ENCODE results near the gene AFF3. TPM values are rescaled to one million over a fixed set of nuclear protein-coding genes. Genes with fewer than 3 reads are reported as not detected.

Gene AFF3
- total and polyA plus RNA-seq, 2 of the 4 experiments (the other 2 are of a cell fraction) = 12.9 to 14.3 TPM

- Histone ChIP-seq H2BK5ac (ENCODE audit: low read depth, low read length, poor library complexity, severe bottlenecking) (peak overlapping the region; percentile 81), H3K27ac (ENCODE audit: insufficient read depth, low read length) (peak overlapping the region; percentile 88; the same call in 1 of the 2 replicates), H3K9me3 (ENCODE audit: control insufficient read depth, insufficient read depth, low read length) (no peaks in the 10 kb centered on the region), H2BK20ac (ENCODE audit: low read depth, low read length) (peak overlapping the region; percentile 88), H4K20me1 (ENCODE audit: insufficient read depth, low read length) (no peaks in the 10 kb centered on the region), H3K27me3 (ENCODE audit: control insufficient read depth, insufficient read depth, low read length) (no peaks in the 10 kb centered on the region), H4K8ac (ENCODE audit: low read depth in 2 of 2, low read length in 2 of 2) (peak overlapping the region; percentile 84 to 88), H2AFZ (replicated peaks; ENCODE audit: low read length, poor library complexity) (peak overlapping the region; percentile 8), H3K4me1 (ENCODE audit: control insufficient read depth, insufficient read depth, low read length) (peaks cover 17% of the 10 kb centered on the region), H3K18ac (ENCODE audit: low read depth, low read length) (peak overlapping the region; percentile 83), H4K5ac (ENCODE audit: low read depth, low read length) (peak overlapping the region; percentile 94), H3K4ac (ENCODE audit: low read depth, low read length) (peak overlapping the region; percentile 89), H3K23ac (ENCODE audit: low read depth, low read length) (peak overlapping the region; percentile 43; the same call in 1 of the 2 replicates), H3K4me2 (ENCODE audit: low read depth, low read length) (no peak overlapping the region), H3K79me1 (ENCODE audit: low read depth in 1 of 2, low read length in 2 of 2) (peaks cover 47 to 73% of the 10 kb centered on the region in 2 experiments), H2BK15ac (ENCODE audit: low read depth, low read length) (peak overlapping the region; percentile 90), H3K56ac (ENCODE audit: extremely low read depth, insufficient read depth, low read length) (peak overlapping the region; percentile 65; the same call in 1 of the 2 replicates), H3K36me3 (ENCODE audit: control insufficient read depth, insufficient read depth, low read length) (peaks cover 10% of the 10 kb centered on the region), H3K9me1 (ENCODE audit: insufficient read depth, low read length) (peaks cover 27% of the 10 kb centered on the region), H3K4me3 (ENCODE audit: insufficient read depth, low read depth, low read length) (no peak overlapping the region), H2AK9ac (replicated peaks; ENCODE audit: low read depth, low read length, poor library complexity) (peak overlapping the region; percentile 7), H2BK120ac (ENCODE audit: low read depth, low read length) (peak overlapping the region; percentile 94), H2AK5ac (ENCODE audit: low read depth, low read length) (peak overlapping the region; percentile 83), H3K14ac (replicated peaks; ENCODE audit: low read depth, low read length) (peak overlapping the region; percentile 66), H4K91ac (ENCODE audit: insufficient read depth, low read depth, low read length) (peak overlapping the region; percentile 97), H3K9ac (ENCODE audit: low read depth, low read length) (no peak overlapping the region)
- ATAC-seq (ENCODE audit: low read depth) (no peak), DNase-seq (no peak)
- dilution Hi-C loops (cut with HindIII; ENCODE audit: low sequenced_read_pairs, unreplicated experiment) (no loop called here), in situ Hi-C loops (cut with MboI; ENCODE audit: low sequenced_read_pairs) (no loop called here), intact Hi-C loops (cut with micrococcal nuclease) (no loop called here)
- ChIA-PET POLR2A (ENCODE audit: unreplicated experiment) (no interaction called here), CTCF (interaction anchor here (0.9 to 1.5 kb wide), 3 partner anchors 35 to 299 kb away, joined by 3 to 4 read pairs (median 3); no protein-coding TSS in a partner anchor)
- WGBS, 2 experiments (ENCODE audit: extremely low coverage in 2 of 2, insufficient read length in 1 of 2) = 97% methylated on average over 5 of the region's 6 CpGs; no CpG with 5 or more reads in 1 of the 2 experiments
- BruUV-seq (replicated peaks) = no TSS peak
- TF ChIP-seq ELK1 (IDR thresholded peaks at IDR 0.05; ENCODE audit: borderline replicate concordance, low read depth, low read length) (no peak), SMC3 (IDR thresholded peaks at IDR 0.05; ENCODE audit: low read depth, low read length) (no peak), RFX5 (IDR thresholded peaks at IDR 0.05; ENCODE audit: low read depth, low read length) (no peak), RCOR1 (IDR thresholded peaks at IDR 0.05; ENCODE audit: insufficient replicate concordance, low read length) (no peak), POLR2A (IDR thresholded peaks at IDR 0.05; ENCODE audit: low read depth, low read length) (no peak), BHLHE40 (IDR thresholded peaks at IDR 0.05; ENCODE audit: low read depth, low read length) (no peak), MAFK (IDR thresholded peaks at IDR 0.05; ENCODE audit: low read depth, low read length) (no peak), RAD21 (IDR thresholded peaks at IDR 0.05; ENCODE audit: low read length) (no peak), MAZ (IDR thresholded peaks at IDR 0.05; ENCODE audit: borderline replicate concordance, low read depth, low read length) (no peak), FOS (IDR thresholded peaks at IDR 0.05; ENCODE audit: low read depth, low read length) (no peak), NFE2L2 (IDR thresholded peaks at IDR 0.05; ENCODE audit: low read depth, low read length) (no peak), CEBPB (IDR thresholded peaks at IDR 0.05; ENCODE audit: low read depth, low read length) (no peak)
- TF ChIP-seq, protein P1, sequence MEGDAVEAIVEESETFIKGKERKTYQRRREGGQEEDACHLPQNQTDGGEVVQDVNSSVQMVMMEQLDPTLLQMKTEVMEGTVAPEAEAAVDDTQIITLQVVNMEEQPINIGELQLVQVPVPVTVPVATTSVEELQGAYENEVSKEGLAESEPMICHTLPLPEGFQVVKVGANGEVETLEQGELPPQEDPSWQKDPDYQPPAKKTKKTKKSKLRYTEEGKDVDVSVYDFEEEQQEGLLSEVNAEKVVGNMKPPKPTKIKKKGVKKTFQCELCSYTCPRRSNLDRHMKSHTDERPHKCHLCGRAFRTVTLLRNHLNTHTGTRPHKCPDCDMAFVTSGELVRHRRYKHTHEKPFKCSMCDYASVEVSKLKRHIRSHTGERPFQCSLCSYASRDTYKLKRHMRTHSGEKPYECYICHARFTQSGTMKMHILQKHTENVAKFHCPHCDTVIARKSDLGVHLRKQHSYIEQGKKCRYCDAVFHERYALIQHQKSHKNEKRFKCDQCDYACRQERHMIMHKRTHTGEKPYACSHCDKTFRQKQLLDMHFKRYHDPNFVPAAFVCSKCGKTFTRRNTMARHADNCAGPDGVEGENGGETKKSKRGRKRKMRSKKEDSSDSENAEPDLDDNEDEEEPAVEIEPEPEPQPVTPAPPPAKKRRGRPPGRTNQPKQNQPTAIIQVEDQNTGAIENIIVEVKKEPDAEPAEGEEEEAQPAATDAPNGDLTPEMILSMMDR (conservative IDR thresholded peaks at IDR 0.05; ENCODE audit: low read depth, low read length) = no peak
- TF ChIP-seq, protein P2, sequence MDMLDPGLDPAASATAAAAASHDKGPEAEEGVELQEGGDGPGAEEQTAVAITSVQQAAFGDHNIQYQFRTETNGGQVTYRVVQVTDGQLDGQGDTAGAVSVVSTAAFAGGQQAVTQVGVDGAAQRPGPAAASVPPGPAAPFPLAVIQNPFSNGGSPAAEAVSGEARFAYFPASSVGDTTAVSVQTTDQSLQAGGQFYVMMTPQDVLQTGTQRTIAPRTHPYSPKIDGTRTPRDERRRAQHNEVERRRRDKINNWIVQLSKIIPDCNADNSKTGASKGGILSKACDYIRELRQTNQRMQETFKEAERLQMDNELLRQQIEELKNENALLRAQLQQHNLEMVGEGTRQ (IDR thresholded peaks at IDR 0.05; ENCODE audit: low read depth, low read length) = no peak
Observed at GRCh38 chr2:100019499-100019898, 122.9 kb downstream of the AFF3 start.

All from IMR-90 (cell line).